Endothelial cell of umbilical vein (primary cell): ENCODE results near the gene PRKD1. TPM values are rescaled to one million over a fixed set of nuclear protein-coding genes. Genes with fewer than 3 reads are reported as not detected.

Source experiments
- BruUV-seq: library from RNA; stranded (reverse); fragments of 400-500 nt; replicated peaks from 2 replicates; lab custom pipeline; 2021; lab: Mats Ljungman, UMichigan
- CTCF ChIA-PET: fragments of 300-600, 350-600 bp; sonication (Branson Sonifier 250); formaldehyde crosslinking; loops from one replicate; lab custom pipeline; 2021; ENCODE audit warnings: antibody characterized with exemption, inconsistent platforms; lab: Charles Lee
- POLR2A ChIA-PET: fragments of 300-600, 350-600 bp; sonication (Branson Sonifier 250); formaldehyde crosslinking; loops from one replicate; lab custom pipeline; 2021; ENCODE audit warnings: antibody characterized with exemption, inconsistent platforms; lab: Charles Lee
- DNase-seq: peaks from one replicate; pipeline ENCODE4 v3.0.0-alpha.2; 2011; ENCODE audit warnings: low read depth, low spot score
- FAIRE-seq: peaks from 2 replicates; lab custom pipeline; 2011; peaks lifted over from hg19 to GRCh38; lab: Jason Lieb, UNC
- H2AFZ ChIP-seq: 2 replicates; pipeline ENCODE4 v1.6.0; 2012; ENCODE audit warnings: low read depth, low read length, control low read depth, inconsistent platforms
- H3K27ac ChIP-seq: 2 replicates; pipeline ENCODE4 v1.5.1; 2011; ENCODE audit warnings: low read depth, mild to moderate bottlenecking, control low read depth, low read length, moderate library complexity; ENCODE audit not compliant: insufficient read depth
- H3K27me3 ChIP-seq, 2 experiments: 2 replicates each; pipeline versions ENCODE4 v1.6.0 to v1.6.1; 2011; ENCODE audit warnings: low read length in 2 of 2, mixed read lengths in 1 of 2; ENCODE audit not compliant: control insufficient read depth in 2 of 2, insufficient read depth in 2 of 2
- H3K36me3 ChIP-seq, 2 experiments: 2 replicates in 1 of 2; 3 replicates in 1 of 2; pipeline ENCODE4 v1.5.1; 2011; ENCODE audit warnings: low read length in 2 of 2, mild to moderate bottlenecking in 1 of 2, moderate library complexity in 1 of 2; ENCODE audit not compliant: control insufficient read depth in 2 of 2, insufficient read depth in 2 of 2; ENCODE audit errors: extremely low read depth in 1 of 2
- H3K4me1 ChIP-seq: 3 replicates; pipeline ENCODE4 v1.5.1; 2011; ENCODE audit warnings: mild to moderate bottlenecking, low read length; ENCODE audit not compliant: control insufficient read depth, insufficient read depth; ENCODE audit errors: extremely low read depth
- H3K4me2 ChIP-seq: 2 replicates; pipeline ENCODE4 v1.6.1; 2011; ENCODE audit warnings: low read length, control low read depth, mixed read lengths; ENCODE audit not compliant: insufficient read depth
- H3K4me3 ChIP-seq, 3 experiments: fragments of 200-600 bp in 1 of 3; sonication (generic), shearing (Covaris generic) in 1 of 3; replicated peaks in 1 of 3; 2 replicates each; pipeline ENCODE4 v1.5.1; 2011 to 2016; ENCODE audit warnings: control low read depth in 3 of 3, low read length in 3 of 3, mild to moderate bottlenecking in 2 of 3, inconsistent platforms in 1 of 3, low read depth in 1 of 3, moderate library complexity in 1 of 3; ENCODE audit not compliant: insufficient read depth in 1 of 3
- H3K79me2 ChIP-seq: 2 replicates; pipeline ENCODE4 v1.6.0; 2012; ENCODE audit warnings: low read length, inconsistent platforms; ENCODE audit not compliant: control insufficient read depth, insufficient read depth
- H3K9ac ChIP-seq: replicated peaks from 2 replicates; pipeline ENCODE3; 2011; ENCODE audit warnings: low read length, control low read depth; ENCODE audit not compliant: insufficient read depth; ENCODE audit errors: extremely low read depth
- H3K9me1 ChIP-seq: replicated peaks from 3 replicates; pipeline ENCODE4 v1.6.0; 2011; ENCODE audit warnings: mild to moderate bottlenecking, low read length; ENCODE audit not compliant: control insufficient read depth, insufficient read depth; ENCODE audit errors: extremely low read depth
- H3K9me3 ChIP-seq: replicated peaks from 2 replicates; pipeline ENCODE4 v1.5.1; 2012; ENCODE audit warnings: low read length, inconsistent platforms; ENCODE audit not compliant: control insufficient read depth, insufficient read depth
- H4K20me1 ChIP-seq: replicated peaks from 2 replicates; pipeline ENCODE3; 2011; ENCODE audit warnings: mild to moderate bottlenecking, low read length; ENCODE audit not compliant: control insufficient read depth, insufficient read depth; ENCODE audit errors: extremely low read depth
- EZH2 ChIP-seq: IDR thresholded peaks from 2 replicates; pipeline ENCODE4 v1.6.1; 2012; ENCODE audit warnings: borderline replicate concordance, low read depth, mild to moderate bottlenecking, moderate library complexity, low read length, inconsistent platforms; ENCODE audit not compliant: severe bottlenecking
- FOS ChIP-seq: IDR thresholded peaks from 2 replicates; pipeline ENCODE4 v1.6.1; 2011; ENCODE audit warnings: mild to moderate bottlenecking, low read length, moderate library complexity, borderline replicate concordance; ENCODE audit not compliant: insufficient read depth
- GATA2 ChIP-seq: IDR thresholded peaks from 2 replicates; pipeline ENCODE4 v1.7.0; 2011; ENCODE audit warnings: low read depth, mild to moderate bottlenecking, moderate library complexity, mixed read lengths, low read length; ENCODE audit not compliant: insufficient read length, insufficient read depth
- JUN ChIP-seq: IDR thresholded peaks from 2 replicates; pipeline ENCODE4 v1.6.1; 2011; ENCODE audit warnings: borderline replicate concordance, low read depth; ENCODE audit not compliant: insufficient read length, insufficient read depth
- MYC ChIP-seq: IDR thresholded peaks from one replicate; pipeline ENCODE4 v1.6.1; 2011; ENCODE audit warnings: mild to moderate bottlenecking, low read depth, low read length
- POLR2A ChIP-seq: IDR thresholded peaks from 2 replicates; pipeline ENCODE4 v1.6.1; 2012; ENCODE audit warnings: low read depth, mild to moderate bottlenecking, control low read depth, low read length
- POLR2AphosphoS5 ChIP-seq: IDR thresholded peaks from 2 replicates; pipeline ENCODE4 v1.6.1; 2012; ENCODE audit warnings: low read depth, mild to moderate bottlenecking, control low read depth, low read length, moderate library complexity; ENCODE audit not compliant: insufficient read depth
- dilution Hi-C: fragments of 300-500 bp; cut with MboI; formaldehyde crosslinking; loops from one replicate; pipeline ENCODE4 v1.15.0; 2019; ENCODE audit warnings: low sequenced_read_pairs; ENCODE audit not compliant: extremely low pct_ligation_motif_present
- intact Hi-C: fragments of 100-400 bp; cut with micrococcal nuclease; formaldehyde crosslinking; loops from one replicate; pipeline ENCODE4 v1.10.0; 2022
- polyA plus RNA-seq, 4 experiments: library from polyadenylated mRNA; depleted of rRNA in 3 of 4; stranded (reverse) in 3 of 4; unstranded in 1 of 4; fragments of >200 nt; gene quantifications; 2 replicates each; pipeline versions ENCODE4 v1.2.1 to v1.2.3, GENCODE V29; 2011 to 2012; ENCODE audit warnings: missing spikeins in 1 of 4
- total RNA-seq: library from RNA; stranded (reverse); gene quantifications from 2 replicates; pipeline ENCODE4 v1.2.3, GENCODE V29; 2021
- TF ChIP-seq, protein P1 (sequence below): IDR thresholded peaks from 2 replicates; pipeline ENCODE4 v1.6.1; 2011; ENCODE audit not compliant: insufficient read depth, insufficient read length
- TF ChIP-seq, protein P2 (sequence below), 2 donors: IDR thresholded peaks; 1 replicate in 1 of 2; 2 replicates in 1 of 2; pipeline ENCODE4 v1.5.1; 2011; ENCODE audit warnings: low read length in 2 of 2, mild to moderate bottlenecking in 2 of 2, moderate library complexity in 2 of 2, control low read depth in 1 of 2, inconsistent platforms in 1 of 2, low read depth in 1 of 2; ENCODE audit not compliant: insufficient read depth in 1 of 2; ENCODE audit errors: extremely low read depth in 1 of 2

Gene PRKD1
- total and polyA plus RNA-seq, 2 donors (not counting 3 experiments of a cell fraction or from before 2014, with no cell fraction given), result 3.9 to 10.9 TPM

DNA sequence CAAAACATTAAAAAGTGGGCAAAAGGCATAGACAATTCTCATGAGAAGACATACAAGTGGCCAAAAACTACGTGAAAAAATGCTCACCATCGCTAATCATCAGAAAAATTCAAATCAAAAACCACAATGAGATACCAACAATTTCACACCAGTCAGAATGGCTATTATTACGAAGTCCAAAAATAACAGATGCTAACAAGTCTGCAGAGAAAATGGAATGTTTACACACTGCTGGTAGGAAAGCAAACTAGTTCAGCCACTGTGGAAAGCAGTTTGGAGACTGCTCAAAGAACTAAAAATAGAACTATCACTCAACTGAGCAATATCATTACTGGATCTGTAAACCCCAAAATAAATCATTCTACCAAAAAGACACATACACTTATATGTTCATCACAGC lies 76.2 kb downstream of the PRKD1 start:
- no peaks in the 10 kb centered on the region for H3K4me1 ChIP-seq
- H3K27me3 ChIP-seq, result no peaks in the 10 kb centered on the region
- H3K4me3 ChIP-seq, result no peak overlapping the region
- intact Hi-C loops (no loop called here), dilution Hi-C loops (no loop called here)
- no peak overlapping the region for H3K4me2 ChIP-seq
- TF ChIP-seq GATA2, result no peak
- TF ChIP-seq, protein P1, sequence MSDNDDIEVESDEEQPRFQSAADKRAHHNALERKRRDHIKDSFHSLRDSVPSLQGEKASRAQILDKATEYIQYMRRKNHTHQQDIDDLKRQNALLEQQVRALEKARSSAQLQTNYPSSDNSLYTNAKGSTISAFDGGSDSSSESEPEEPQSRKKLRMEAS, result no peak
- no peak for TF ChIP-seq POLR2A
- no peak for TF ChIP-seq POLR2AphosphoS5
- no peak for TF ChIP-seq EZH2
- TF ChIP-seq JUN, result no peak
- no peak for TF ChIP-seq MYC
- no peak for TF ChIP-seq FOS
- TF ChIP-seq, protein P2, sequence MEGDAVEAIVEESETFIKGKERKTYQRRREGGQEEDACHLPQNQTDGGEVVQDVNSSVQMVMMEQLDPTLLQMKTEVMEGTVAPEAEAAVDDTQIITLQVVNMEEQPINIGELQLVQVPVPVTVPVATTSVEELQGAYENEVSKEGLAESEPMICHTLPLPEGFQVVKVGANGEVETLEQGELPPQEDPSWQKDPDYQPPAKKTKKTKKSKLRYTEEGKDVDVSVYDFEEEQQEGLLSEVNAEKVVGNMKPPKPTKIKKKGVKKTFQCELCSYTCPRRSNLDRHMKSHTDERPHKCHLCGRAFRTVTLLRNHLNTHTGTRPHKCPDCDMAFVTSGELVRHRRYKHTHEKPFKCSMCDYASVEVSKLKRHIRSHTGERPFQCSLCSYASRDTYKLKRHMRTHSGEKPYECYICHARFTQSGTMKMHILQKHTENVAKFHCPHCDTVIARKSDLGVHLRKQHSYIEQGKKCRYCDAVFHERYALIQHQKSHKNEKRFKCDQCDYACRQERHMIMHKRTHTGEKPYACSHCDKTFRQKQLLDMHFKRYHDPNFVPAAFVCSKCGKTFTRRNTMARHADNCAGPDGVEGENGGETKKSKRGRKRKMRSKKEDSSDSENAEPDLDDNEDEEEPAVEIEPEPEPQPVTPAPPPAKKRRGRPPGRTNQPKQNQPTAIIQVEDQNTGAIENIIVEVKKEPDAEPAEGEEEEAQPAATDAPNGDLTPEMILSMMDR (IDR thresholded peaks at IDR 0.05; ENCODE audit: extremely low read depth in 1 of 2, insufficient read depth in 1 of 2, low read depth in 1 of 2, low read length in 2 of 2), result no peak
- no peaks in the 10 kb centered on the region for H3K79me2 ChIP-seq
- H3K36me3 ChIP-seq, result no peaks in the 10 kb centered on the region
- H3K9me3 ChIP-seq, result no peaks in the 10 kb centered on the region
- FAIRE-seq (no peak), DNase-seq (no peak)
- no peaks in the 10 kb centered on the region for H3K9me1 ChIP-seq
- ChIA-PET POLR2A (no interaction called here), CTCF (no interaction called here)
- H3K27ac ChIP-seq, result no peak overlapping the region
- no peak overlapping the region for H3K9ac ChIP-seq
- H4K20me1 ChIP-seq, result no peaks in the 10 kb centered on the region
- no TSS peak for BruUV-seq
- H2AFZ ChIP-seq, result no peak overlapping the region
